Mucosa of stomach (tissue), 1 donor: Measurements from ENCODE around the gene CSF3R.

Source experiments
- H3K27me3 ChIP-seq: one replicate; pipeline ENCODE4 v1.7.0; 2013; ENCODE audit warnings: mild to moderate bottlenecking, low read length; ENCODE audit not compliant: control insufficient read depth, insufficient read depth
- H3K36me3 ChIP-seq: one replicate; pipeline ENCODE4 v1.7.0; 2013; ENCODE audit warnings: low read length; ENCODE audit not compliant: control insufficient read depth, insufficient read depth
- H3K4me1 ChIP-seq: one replicate; pipeline ENCODE4 v1.7.0; 2013; ENCODE audit warnings: mild to moderate bottlenecking, low read length; ENCODE audit not compliant: control insufficient read depth, insufficient read depth
- H3K4me3 ChIP-seq: one replicate; pipeline ENCODE4 v1.7.0; 2013; ENCODE audit warnings: low read length
- H3K9ac ChIP-seq: one replicate; pipeline ENCODE4 v1.7.0; 2013; ENCODE audit warnings: mild to moderate bottlenecking, low read length, moderate library complexity
- H3K9me3 ChIP-seq: one replicate; pipeline ENCODE4 v1.7.0; 2013; ENCODE audit warnings: mild to moderate bottlenecking, low read length, moderate library complexity; ENCODE audit not compliant: control insufficient read depth
- donor health status: Pancreatic carcinoma.

CSF3R gene

GRCh38 chr1:36522021-36522420 lies 39.3 kb upstream of the CSF3R start:
- Histone ChIP-seq H3K4me3 (no peak overlapping the region), H3K27me3 (no peaks in the 10 kb centered on the region), H3K9ac (no peak overlapping the region), H3K9me3 (no peaks in the 10 kb centered on the region), H3K36me3 (no peaks in the 10 kb centered on the region), H3K4me1 (no peaks in the 10 kb centered on the region)

DNA sequence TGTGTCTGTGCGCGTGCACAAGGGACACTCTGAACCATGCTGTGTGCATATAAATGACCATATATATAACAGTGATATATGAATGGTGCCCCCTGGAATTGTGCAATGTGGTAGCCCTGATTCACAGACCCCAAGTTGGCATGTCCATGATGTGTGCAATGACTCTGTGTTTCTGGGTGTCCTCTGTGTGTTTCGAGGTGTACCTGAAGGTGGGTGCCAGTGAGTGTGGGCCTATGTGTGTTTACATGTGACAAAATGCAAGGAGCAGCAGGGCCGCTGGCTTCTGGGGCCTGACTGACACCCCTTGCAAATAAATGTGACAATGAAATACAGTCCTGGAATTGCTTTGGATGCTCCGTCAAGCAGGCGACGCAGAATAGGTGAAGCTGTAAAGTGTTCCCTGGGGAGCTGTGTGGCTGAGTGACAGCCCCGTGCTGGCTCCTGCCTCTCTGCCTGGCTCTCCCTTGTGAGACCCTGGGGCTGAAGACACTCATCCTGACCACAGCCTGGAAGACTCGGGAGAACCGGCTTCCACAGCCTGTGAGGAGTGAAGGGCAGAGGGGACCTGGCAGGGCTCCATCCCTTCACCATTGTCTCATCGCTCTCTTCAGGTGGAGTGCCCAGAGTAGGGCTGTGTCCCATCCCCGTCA lies 38.2 kb upstream of the CSF3R start:
- H3K9ac ChIP-seq = no peak overlapping the region
- H3K9me3 ChIP-seq = no peaks in the 10 kb centered on the region
- H3K4me3 ChIP-seq = no peak overlapping the region
- H3K4me1 ChIP-seq = no peaks in the 10 kb centered on the region
- H3K27me3 ChIP-seq = peaks cover 5% of the 10 kb centered on the region
- no peaks in the 10 kb centered on the region for H3K36me3 ChIP-seq

GRCh38 chr1:36520056-36520455 lies 37.3 kb upstream of the CSF3R start:
- no peak overlapping the region for H3K4me3 ChIP-seq
- no peaks in the 10 kb centered on the region for H3K36me3 ChIP-seq
- H3K9me3 ChIP-seq = no peaks in the 10 kb centered on the region
- H3K9ac ChIP-seq = no peak overlapping the region
- no peaks in the 10 kb centered on the region for H3K4me1 ChIP-seq
- peaks cover 5% of the 10 kb centered on the region for H3K27me3 ChIP-seq

DNA sequence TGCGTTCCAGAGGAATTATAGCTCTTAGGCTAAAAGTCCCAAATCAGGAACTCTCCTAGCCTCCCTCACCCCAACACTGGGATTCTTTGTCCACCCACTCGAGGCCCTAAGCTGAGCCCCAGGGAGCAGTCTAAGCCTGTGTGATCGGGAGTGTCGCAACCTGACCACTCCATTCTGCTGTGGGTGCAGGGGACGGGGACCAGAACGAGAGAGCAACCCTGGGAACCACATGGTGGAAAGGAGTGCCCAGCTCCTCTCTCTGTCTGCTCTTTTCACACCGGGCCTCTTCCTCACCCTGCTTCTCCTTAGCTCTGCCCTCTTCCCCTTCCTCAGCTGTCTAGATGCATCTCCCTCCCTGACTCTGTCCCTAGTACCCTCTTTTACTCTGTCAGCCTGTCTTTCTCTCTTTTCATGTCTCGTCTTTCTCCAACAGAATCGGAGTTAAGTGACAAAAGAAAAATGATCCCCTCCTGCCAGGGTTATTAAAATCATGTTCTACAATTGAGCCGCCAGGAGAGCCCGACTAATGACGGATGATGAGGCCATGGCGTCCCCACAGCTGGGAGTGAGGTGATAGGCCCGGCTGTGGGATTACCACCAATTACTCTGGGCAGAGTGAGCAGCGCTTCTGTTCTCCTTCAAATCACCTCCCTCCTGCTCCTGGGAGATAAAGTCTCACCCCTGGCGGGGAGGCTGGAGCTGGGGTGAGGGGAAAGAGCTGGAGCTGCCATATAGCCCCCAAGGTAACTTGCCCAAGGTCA lies 34.5 kb upstream of the CSF3R start:
- Histone ChIP-seq H3K4me1 (no peaks in the 10 kb centered on the region), H3K36me3 (no peaks in the 10 kb centered on the region), H3K4me3 (no peak overlapping the region), H3K9me3 (no peaks in the 10 kb centered on the region), H3K27me3 (peaks cover 5% of the 10 kb centered on the region), H3K9ac (no peak overlapping the region)

- Histone ChIP-seq H3K4me3 (no peak overlapping the region), H3K4me1 (no peaks in the 10 kb centered on the region), H3K9me3 (no peaks in the 10 kb centered on the region), H3K9ac (no peak overlapping the region), H3K36me3 (no peaks in the 10 kb centered on the region), H3K27me3 (peaks cover 5% of the 10 kb centered on the region)
Measured at GRCh38 chr1:36516372-36517010, 33.8 kb upstream of the CSF3R start.

DNA sequence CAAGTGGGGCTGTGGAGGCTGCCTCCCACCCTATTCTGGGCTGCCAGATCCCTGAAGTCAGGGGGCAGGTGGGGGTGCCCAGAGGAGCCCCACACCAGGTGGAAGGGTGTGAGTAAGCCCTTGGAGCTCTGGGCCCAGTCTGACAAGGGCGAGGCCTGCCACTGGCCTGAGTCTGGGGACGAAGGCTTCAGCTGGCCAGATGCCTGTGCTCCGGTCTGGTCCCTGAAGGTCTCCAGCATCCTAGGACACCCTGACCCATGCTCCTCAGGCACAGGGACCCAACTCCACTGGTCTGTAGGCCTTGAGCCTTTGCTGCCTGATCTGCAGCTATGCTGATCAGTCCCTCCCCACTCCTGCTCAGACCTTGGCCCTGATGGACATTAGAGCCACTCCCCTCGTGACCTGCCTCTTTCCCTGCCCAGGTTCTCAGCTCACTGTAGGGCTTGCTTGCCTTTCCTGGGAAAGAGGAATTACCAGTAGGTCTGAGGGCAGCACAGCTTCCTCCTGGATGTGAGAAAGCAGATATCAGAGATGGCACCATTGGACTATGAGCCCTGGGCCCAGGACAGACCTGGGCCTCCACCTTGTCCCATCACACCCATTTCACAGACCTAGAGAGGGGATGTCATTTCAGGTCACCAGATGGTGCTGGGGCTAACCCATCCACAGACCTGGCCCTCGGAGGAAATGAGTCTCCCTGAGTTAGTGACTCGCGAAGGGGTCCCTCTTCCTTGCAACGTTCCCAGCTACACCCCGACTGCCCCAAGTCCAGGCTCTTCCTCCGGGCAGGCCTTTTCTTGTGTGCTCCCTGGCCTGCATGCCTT lies 32.8 kb upstream of the CSF3R start:
- H3K36me3 ChIP-seq = no peaks in the 10 kb centered on the region

DNA sequence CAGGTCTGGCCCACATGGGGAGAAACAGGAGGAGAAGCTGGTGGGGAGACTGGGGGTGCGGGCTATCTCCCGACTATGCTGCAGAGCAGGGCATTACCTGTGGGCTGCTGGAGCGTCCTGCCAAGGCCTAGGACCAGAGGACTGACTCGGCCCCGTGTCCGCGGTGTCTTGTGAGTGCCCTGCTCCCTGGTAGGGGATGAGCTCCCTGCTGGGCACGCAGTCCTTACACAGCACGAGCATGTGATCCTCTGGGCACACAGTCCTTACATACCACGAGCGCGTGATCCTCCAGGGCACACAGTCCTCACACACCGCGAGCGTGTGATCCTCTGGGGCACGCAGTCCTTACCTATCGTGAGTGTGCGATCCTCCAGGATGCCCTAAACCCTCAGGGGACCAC lies 31.8 kb upstream of the CSF3R start:
- Histone ChIP-seq H3K4me1 (no peaks in the 10 kb centered on the region), H3K27me3 (peaks cover 5% of the 10 kb centered on the region), H3K36me3 (no peaks in the 10 kb centered on the region), H3K9me3 (no peaks in the 10 kb centered on the region), H3K9ac (no peak overlapping the region), H3K4me3 (no peak overlapping the region)

More for the DNA sequence above, 32.8 kb upstream of the CSF3R start:
- Histone ChIP-seq H3K9ac (no peak overlapping the region), H3K9me3 (no peaks in the 10 kb centered on the region), H3K4me3 (no peak overlapping the region), H3K4me1 (no peaks in the 10 kb centered on the region), H3K27me3 (peaks cover 5% of the 10 kb centered on the region)

- H3K4me3 ChIP-seq = no peak overlapping the region
- no peaks in the 10 kb centered on the region for H3K4me1 ChIP-seq
- H3K9me3 ChIP-seq = no peaks in the 10 kb centered on the region
- no peaks in the 10 kb centered on the region for H3K36me3 ChIP-seq
- no peak overlapping the region for H3K9ac ChIP-seq
- H3K27me3 ChIP-seq = peaks cover 5% of the 10 kb centered on the region
Measured at GRCh38 chr1:36513676-36514473, 31.2 kb upstream of the CSF3R start.

- H3K36me3 ChIP-seq = no peaks in the 10 kb centered on the region
- no peak overlapping the region for H3K9ac ChIP-seq
- no peaks in the 10 kb centered on the region for H3K9me3 ChIP-seq
- peaks cover 5% of the 10 kb centered on the region for H3K27me3 ChIP-seq
- no peaks in the 10 kb centered on the region for H3K4me1 ChIP-seq
- no peak overlapping the region for H3K4me3 ChIP-seq
Measured at GRCh38 chr1:36512842-36513241, 30.1 kb upstream of the CSF3R start.

GRCh38 chr1:36511804-36512798 lies 29.4 kb upstream of the CSF3R start:
- no peaks in the 10 kb centered on the region for H3K4me1 ChIP-seq
- H3K9ac ChIP-seq = no peak overlapping the region
- H3K36me3 ChIP-seq = no peaks in the 10 kb centered on the region
- no peak overlapping the region for H3K4me3 ChIP-seq
- peaks cover 5% of the 10 kb centered on the region for H3K27me3 ChIP-seq
- no peaks in the 10 kb centered on the region for H3K9me3 ChIP-seq
